BE2C (cell line): ENCODE results near the gene GK2.

Experiments used
- DNase-seq: peaks from one replicate; pipeline ENCODE4 v3.0.0-alpha.2; 2020
- H3K27me3 ChIP-seq: fragments of 250-450 bp; sonication (Bioruptor Pico); 2 replicates; pipeline ENCODE4 v1.5.1; 2020; ENCODE audit warnings: mild to moderate bottlenecking
- H3K36me3 ChIP-seq: fragments of 250-450 bp; sonication (Bioruptor Pico); 2 replicates; pipeline ENCODE4 v1.5.1; 2020; ENCODE audit warnings: mild to moderate bottlenecking
- H3K4me1 ChIP-seq: fragments of 250-450 bp; sonication (Bioruptor Pico); 2 replicates; pipeline ENCODE4 v1.5.1; 2020
- H3K4me3 ChIP-seq: 2 replicates; pipeline ENCODE4 v1.5.1; 2011; ENCODE audit warnings: low read depth, low read length
- H3K9me3 ChIP-seq: fragments of 250-450 bp; sonication (Bioruptor Pico); 2 replicates; pipeline ENCODE4 v1.5.1; 2020
- CTCF ChIP-seq: IDR thresholded peaks from 2 replicates; pipeline ENCODE4 v1.5.1; 2012; ENCODE audit warnings: mild to moderate bottlenecking, low read depth, low read length

GK2 gene

GRCh38 chr4:79381161-79381560 is 26.9 kb downstream of the GK2 start:
- DNase-seq = no peak
- Histone ChIP-seq H3K4me3 (no peak overlapping the region), H3K36me3 (no peaks in the 10 kb centered on the region), H3K9me3 (no peaks in the 10 kb centered on the region), H3K27me3 (no peaks in the 10 kb centered on the region), H3K4me1 (no peaks in the 10 kb centered on the region)
- no peak for TF ChIP-seq CTCF

GRCh38 chr4:79370026-79370425 is 38.0 kb downstream of the GK2 start:
- no peak for TF ChIP-seq CTCF
- no peaks in the 10 kb centered on the region for H3K27me3 ChIP-seq
- no peak for DNase-seq
- no peaks in the 10 kb centered on the region for H3K36me3 ChIP-seq
- no peak overlapping the region for H3K4me3 ChIP-seq
- H3K4me1 ChIP-seq = no peaks in the 10 kb centered on the region
- H3K9me3 ChIP-seq = no peaks in the 10 kb centered on the region

- DNase-seq = no peak
- Histone ChIP-seq H3K4me1 (no peaks in the 10 kb centered on the region), H3K36me3 (no peaks in the 10 kb centered on the region), H3K9me3 (no peaks in the 10 kb centered on the region), H3K4me3 (no peak overlapping the region), H3K27me3 (no peaks in the 10 kb centered on the region)
- no peak for TF ChIP-seq CTCF
These were observed 40.9 kb downstream of the GK2 start for GRCh38 chr4:79367096-79367495.

- H3K4me3 ChIP-seq = no peak overlapping the region
- TF ChIP-seq CTCF = no peak
- no peaks in the 10 kb centered on the region for H3K27me3 ChIP-seq
- DNase-seq = no peak
- no peaks in the 10 kb centered on the region for H3K4me1 ChIP-seq
- no peaks in the 10 kb centered on the region for H3K36me3 ChIP-seq
- no peaks in the 10 kb centered on the region for H3K9me3 ChIP-seq
These were observed 41.6 kb downstream of the GK2 start for GRCh38 chr4:79366422-79366821.

- Histone ChIP-seq H3K27me3 (no peaks in the 10 kb centered on the region), H3K4me1 (peaks cover 2% of the 10 kb centered on the region; the same call in 1 of the 2 replicates), H3K36me3 (no peaks in the 10 kb centered on the region), H3K4me3 (no peak overlapping the region), H3K9me3 (no peaks in the 10 kb centered on the region)
- no peak for DNase-seq
- TF ChIP-seq CTCF = no peak
These were observed 44.0 kb downstream of the GK2 start for GRCh38 chr4:79364061-79364460.

- no peaks in the 10 kb centered on the region for H3K36me3 ChIP-seq
- H3K9me3 ChIP-seq = no peaks in the 10 kb centered on the region
- H3K4me3 ChIP-seq = no peak overlapping the region
- no peaks in the 10 kb centered on the region for H3K27me3 ChIP-seq
- DNase-seq = no peak
- peaks cover 7% of the 10 kb centered on the region; the same call in 1 of the 2 replicates for H3K4me1 ChIP-seq
- no peak for TF ChIP-seq CTCF
These were observed 45.4 kb downstream of the GK2 start for GRCh38 chr4:79362626-79363025.
